ENCODE measurements around the gene DAGLA.
A peak's percentile ranks its signal among the peaks of the same experiment; 100 is the strongest.

- no peak for TF ChIP-seq ZFP36L1 (CRISPR knock-in tag; IDR thresholded peaks at IDR 0.05)
- TF ChIP-seq FOSL1 (CRISPR knock-in tag; IDR thresholded peaks at IDR 0.05; ENCODE audit: borderline replicate concordance), result no peak
- no peak for TF ChIP-seq HCFC1 (IDR thresholded peaks at IDR 0.05; ENCODE audit: low read depth, low read length)
- 0 out of 2 replicates have a peak, but pooled peaks have one; percentile 37 for TF ChIP-seq RAD21 (CRISPR knock-in tag; IDR thresholded peaks at IDR 0.05)
- no peak for TF ChIP-seq CBX1 (IDR thresholded peaks at IDR 0.05; ENCODE audit: low read depth)
- TF ChIP-seq ZNF776 (CRISPR knock-in tag; IDR thresholded peaks at IDR 0.05), result no peak
- TF ChIP-seq BORCS8-MEF2B (CRISPR knock-in tag; IDR thresholded peaks at IDR 0.05), result no peak
- TF ChIP-seq EHMT2 (IDR thresholded peaks at IDR 0.05; ENCODE audit: borderline replicate concordance, low read depth, low read length), result no peak
- TF ChIP-seq, protein P1, sequence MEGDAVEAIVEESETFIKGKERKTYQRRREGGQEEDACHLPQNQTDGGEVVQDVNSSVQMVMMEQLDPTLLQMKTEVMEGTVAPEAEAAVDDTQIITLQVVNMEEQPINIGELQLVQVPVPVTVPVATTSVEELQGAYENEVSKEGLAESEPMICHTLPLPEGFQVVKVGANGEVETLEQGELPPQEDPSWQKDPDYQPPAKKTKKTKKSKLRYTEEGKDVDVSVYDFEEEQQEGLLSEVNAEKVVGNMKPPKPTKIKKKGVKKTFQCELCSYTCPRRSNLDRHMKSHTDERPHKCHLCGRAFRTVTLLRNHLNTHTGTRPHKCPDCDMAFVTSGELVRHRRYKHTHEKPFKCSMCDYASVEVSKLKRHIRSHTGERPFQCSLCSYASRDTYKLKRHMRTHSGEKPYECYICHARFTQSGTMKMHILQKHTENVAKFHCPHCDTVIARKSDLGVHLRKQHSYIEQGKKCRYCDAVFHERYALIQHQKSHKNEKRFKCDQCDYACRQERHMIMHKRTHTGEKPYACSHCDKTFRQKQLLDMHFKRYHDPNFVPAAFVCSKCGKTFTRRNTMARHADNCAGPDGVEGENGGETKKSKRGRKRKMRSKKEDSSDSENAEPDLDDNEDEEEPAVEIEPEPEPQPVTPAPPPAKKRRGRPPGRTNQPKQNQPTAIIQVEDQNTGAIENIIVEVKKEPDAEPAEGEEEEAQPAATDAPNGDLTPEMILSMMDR (CRISPR knock-in tag; IDR thresholded peaks at IDR 0.05), result peak; percentile 38
Observed at GRCh38 chr11:61694946-61695706, 14.9 kb downstream of the DAGLA start.
